IMR-90 (cell line): ENCODE data around the gene RALGAPA2. TPM values are rescaled to one million over a fixed set of nuclear protein-coding genes. Genes with fewer than 3 reads are reported as not detected.

Experiments
- ATAC-seq: fragments of 200-7000 bp; cut with Tn5 transposase; 2 replicates; pipeline ENCODE4 v1.9.1; 2020; ENCODE audit warnings: low read depth, mild to moderate bottlenecking, moderate library complexity
- BruUV-seq: library from RNA; stranded (reverse); fragments of 400-500 nt; replicated peaks from 2 replicates; lab custom pipeline; 2021; lab: Mats Ljungman, UMichigan
- CTCF ChIA-PET: fragments of 300-600 bp; formaldehyde crosslinking; extraction: SDS; loops from one replicate; lab custom pipeline; 2021; ENCODE audit warnings: antibody characterized with exemption; lab: Yijun Ruan, JAX
- POLR2A ChIA-PET: fragments of 300-600 bp; sonication (Branson Sonifier 250); formaldehyde crosslinking; loops from one replicate; lab custom pipeline; 2022; ENCODE audit warnings: antibody characterized with exemption; ENCODE audit not compliant: unreplicated experiment; lab: Charles Lee
- DNase-seq: peaks from one replicate; pipeline ENCODE4 v3.0.0; 2013
- H2AFZ ChIP-seq: replicated peaks from 2 replicates; pipeline ENCODE3; 2013; ENCODE audit warnings: low read length, mild to moderate bottlenecking; ENCODE audit not compliant: poor library complexity
- H2AK5ac ChIP-seq: 2 replicates; pipeline ENCODE4 v1.6.1; 2013; ENCODE audit warnings: low read depth, low read length, inconsistent platforms
- H2AK9ac ChIP-seq: replicated peaks from 2 replicates; pipeline ENCODE3; 2013; ENCODE audit warnings: mild to moderate bottlenecking, low read depth, low read length, moderate library complexity; ENCODE audit not compliant: poor library complexity
- H2BK120ac ChIP-seq: 2 replicates; pipeline ENCODE4 v1.6.1; 2013; ENCODE audit warnings: low read depth, low read length, inconsistent platforms
- H2BK15ac ChIP-seq: 3 replicates; pipeline ENCODE4 v1.6.1; 2013; ENCODE audit warnings: low read depth, low read length, inconsistent platforms
- H2BK20ac ChIP-seq: 2 replicates; pipeline ENCODE4 v1.6.1; 2013; ENCODE audit warnings: low read depth, mild to moderate bottlenecking, inconsistent platforms, low read length, moderate library complexity
- H2BK5ac ChIP-seq: 2 replicates; pipeline ENCODE4 v1.6.1; 2013; ENCODE audit warnings: mild to moderate bottlenecking, low read depth, low read length, inconsistent platforms; ENCODE audit not compliant: poor library complexity, severe bottlenecking
- H3K14ac ChIP-seq: replicated peaks from 2 replicates; pipeline ENCODE4 v1.6.1; 2013; ENCODE audit warnings: low read depth, low read length, inconsistent platforms
- H3K18ac ChIP-seq: 2 replicates; pipeline ENCODE4 v1.6.1; 2013; ENCODE audit warnings: low read depth, low read length, control low read depth
- H3K23ac ChIP-seq: 2 replicates; pipeline ENCODE4 v1.6.1; 2013; ENCODE audit warnings: low read depth, low read length, inconsistent platforms
- H3K27ac ChIP-seq: 2 replicates; pipeline ENCODE4 v1.5.1; 2013; ENCODE audit warnings: mild to moderate bottlenecking, control low read depth, low read length; ENCODE audit not compliant: insufficient read depth
- H3K27me3 ChIP-seq: 2 replicates; pipeline ENCODE4 v1.6.1; 2013; ENCODE audit warnings: low read length; ENCODE audit not compliant: control insufficient read depth, insufficient read depth
- H3K36me3 ChIP-seq: 2 replicates; pipeline ENCODE4 v1.6.1; 2013; ENCODE audit warnings: low read length, mixed read lengths; ENCODE audit not compliant: control insufficient read depth, insufficient read depth
- H3K4ac ChIP-seq: 2 replicates; pipeline ENCODE4 v1.6.1; 2013; ENCODE audit warnings: low read depth, low read length, inconsistent platforms
- H3K4me1 ChIP-seq: 2 replicates; pipeline ENCODE4 v1.6.1; 2013; ENCODE audit warnings: low read length, mixed read lengths; ENCODE audit not compliant: control insufficient read depth, insufficient read depth
- H3K4me2 ChIP-seq: 2 replicates; pipeline ENCODE4 v1.6.1; 2013; ENCODE audit warnings: low read depth, mild to moderate bottlenecking, control low read depth, low read length, moderate library complexity
- H3K4me3 ChIP-seq: 2 replicates; pipeline ENCODE4 v1.5.1; 2013; ENCODE audit warnings: low read depth, mild to moderate bottlenecking, control low read depth, low read length, moderate library complexity; ENCODE audit not compliant: insufficient read depth
- H3K56ac ChIP-seq: 2 replicates; pipeline ENCODE4 v1.6.1; 2013; ENCODE audit warnings: low read length, inconsistent platforms; ENCODE audit not compliant: insufficient read depth; ENCODE audit errors: extremely low read depth
- H3K79me1 ChIP-seq, 2 experiments: 2 replicates each; pipeline ENCODE4 v1.6.1; 2013; ENCODE audit warnings: low read length in 2 of 2, inconsistent platforms in 1 of 2, low read depth in 1 of 2
- H3K9ac ChIP-seq: 2 replicates; pipeline ENCODE4 v1.6.1; 2013; ENCODE audit warnings: low read depth, low read length, control low read depth
- H3K9me1 ChIP-seq: 2 replicates; pipeline ENCODE4 v1.6.1; 2013; ENCODE audit warnings: low read length, inconsistent platforms; ENCODE audit not compliant: insufficient read depth
- H3K9me3 ChIP-seq: 2 replicates; pipeline ENCODE4 v1.6.1; 2013; ENCODE audit warnings: low read length; ENCODE audit not compliant: control insufficient read depth, insufficient read depth
- H4K20me1 ChIP-seq: 2 replicates; pipeline ENCODE4 v1.6.1; 2013; ENCODE audit warnings: low read length, inconsistent platforms; ENCODE audit not compliant: insufficient read depth
- H4K5ac ChIP-seq: 2 replicates; pipeline ENCODE4 v1.6.1; 2013; ENCODE audit warnings: mild to moderate bottlenecking, low read depth, low read length, control low read depth
- H4K8ac ChIP-seq, 2 experiments: 2 replicates each; pipeline ENCODE4 v1.6.1; 2013; ENCODE audit warnings: low read depth in 2 of 2, low read length in 2 of 2, control low read depth in 1 of 2, inconsistent platforms in 1 of 2
- H4K91ac ChIP-seq: 2 replicates; pipeline ENCODE4 v1.6.1; 2013; ENCODE audit warnings: low read depth, low read length, inconsistent platforms; ENCODE audit not compliant: insufficient read depth
- BHLHE40 ChIP-seq: fragments of 150-350 bp; IDR thresholded peaks from 2 replicates; pipeline ENCODE4 v1.6.1; 2016; ENCODE audit warnings: mild to moderate bottlenecking, low read depth, low read length
- CEBPB ChIP-seq: IDR thresholded peaks from 2 replicates; pipeline ENCODE4 v1.6.1; 2012; ENCODE audit warnings: low read depth, low read length, improper control_type of control experiment
- CHD1 ChIP-seq: IDR thresholded peaks from 2 replicates; pipeline ENCODE4 v1.6.1; 2012; ENCODE audit warnings: low read depth, low read length, improper control_type of control experiment
- MAZ ChIP-seq: IDR thresholded peaks from 2 replicates; pipeline ENCODE4 v1.6.1; 2012; ENCODE audit warnings: low read depth, mild to moderate bottlenecking, low read length, improper control_type of control experiment, moderate library complexity, borderline replicate concordance
- MXI1 ChIP-seq: IDR thresholded peaks from 2 replicates; pipeline ENCODE4 v1.6.1; 2012; ENCODE audit warnings: low read depth, mild to moderate bottlenecking, low read length, moderate library complexity, borderline replicate concordance
- RFX5 ChIP-seq: IDR thresholded peaks from 2 replicates; pipeline ENCODE4 v1.8.0; 2012; ENCODE audit warnings: low read depth, mild to moderate bottlenecking, low read length, moderate library complexity
- SMC3 ChIP-seq: fragments of 150-350 bp; IDR thresholded peaks from 2 replicates; pipeline ENCODE4 v1.6.1; 2016; ENCODE audit warnings: low read depth, mild to moderate bottlenecking, antibody characterized with exemption, low read length, moderate library complexity
- WGBS, 2 experiments: methylation state at CpG; one replicate each; pipeline versions ENCODE4 v1.1.5 to v1.1.7; 2013; ENCODE audit warnings: missing lambda C conversion rate in 2 of 2; ENCODE audit not compliant: insufficient read length in 1 of 2; ENCODE audit errors: extremely low coverage in 2 of 2; 5-methylcytosine and 5-hydroxymethylcytosine counted together
- dilution Hi-C: fragments of 300-500 bp; cut with HindIII; formaldehyde crosslinking; loops from one replicate; pipeline ENCODE4 v1.14.3; 2018; ENCODE audit warnings: low sequenced_read_pairs; ENCODE audit not compliant: unreplicated experiment
- in situ Hi-C: fragments of 300-500 bp; cut with MboI; formaldehyde crosslinking; loops from 3 replicates; pipeline ENCODE4 v1.14.3; 2019; ENCODE audit warnings: low sequenced_read_pairs, inconsistent platforms, mixed read lengths
- intact Hi-C: fragments of 100-400 bp; cut with micrococcal nuclease; formaldehyde crosslinking; loops from 2 replicates; pipeline ENCODE4 v1.10.0; 2022
- polyA plus RNA-seq, 3 experiments: library from polyadenylated mRNA; depleted of rRNA; stranded (reverse); fragments of >200 nt; gene quantifications; 2 replicates each; pipeline ENCODE4 v1.2.3, GENCODE V29; 2012; ENCODE audit warnings: low replicate concordance in 1 of 3
- total RNA-seq: library from RNA; depleted of rRNA; stranded (reverse); fragments of >200 nt; gene quantifications from 2 replicates; pipeline ENCODE4 v1.2.3, GENCODE V29; 2012
- TF ChIP-seq, protein P1 (sequence below): fragments of 150-350 bp; IDR thresholded peaks from 2 replicates; pipeline ENCODE4 v1.6.1; 2016; ENCODE audit warnings: low read depth, mild to moderate bottlenecking, low read length, moderate library complexity, borderline replicate concordance
- TF ChIP-seq, protein P2 (sequence below): conservative IDR thresholded peaks from 2 replicates; pipeline ENCODE4 v1.5.1; 2012; ENCODE audit warnings: mild to moderate bottlenecking, low read depth, low read length, improper control_type of control experiment

The RALGAPA2 gene
- total and polyA plus RNA-seq, 2 of the 4 experiments (the other 2 are of a cell fraction): 1.3 to 3.9 TPM

DNA sequence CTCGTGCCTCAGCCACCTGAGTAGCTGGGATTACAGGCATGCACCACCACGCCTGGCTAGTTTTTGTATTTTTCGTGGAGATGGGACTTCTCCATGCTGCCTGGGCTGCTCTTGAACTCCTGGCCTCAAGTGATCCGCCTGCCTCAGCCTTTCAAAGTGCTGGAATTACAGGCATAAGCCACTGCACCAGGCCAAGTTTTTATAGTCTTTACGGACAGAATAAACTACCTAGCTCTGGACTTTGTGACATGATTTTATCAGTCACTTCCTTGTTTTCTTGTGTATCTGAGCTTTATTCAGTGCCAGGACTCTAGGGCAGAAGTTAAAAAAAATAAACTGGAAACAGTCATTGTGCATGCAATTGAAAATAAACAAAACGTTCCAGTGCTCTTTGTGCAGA, 46.7 kb upstream of the RALGAPA2 start:
- Histone ChIP-seq H3K36me3 (no peaks in the 10 kb centered on the region), H3K27ac (no peak overlapping the region), H4K20me1 (no peaks in the 10 kb centered on the region), H3K9ac (no peak overlapping the region), H3K56ac (no peak overlapping the region), H4K5ac (no peak overlapping the region), H2AK5ac (no peak overlapping the region), H3K14ac (no peak overlapping the region), H3K27me3 (no peaks in the 10 kb centered on the region), H3K4ac (no peak overlapping the region), H2BK15ac (no peak overlapping the region), H4K91ac (no peak overlapping the region), H3K4me2 (no peak overlapping the region), H2BK20ac (no peak overlapping the region), H4K8ac (no peak overlapping the region), H2AK9ac (no peak overlapping the region), H3K18ac (no peak overlapping the region), H3K9me3 (no peaks in the 10 kb centered on the region), H3K79me1 (no peaks in the 10 kb centered on the region), H2AFZ (no peak overlapping the region), H2BK5ac (no peak overlapping the region), H2BK120ac (no peak overlapping the region), H3K4me1 (no peaks in the 10 kb centered on the region), H3K23ac (no peak overlapping the region), H3K9me1 (no peaks in the 10 kb centered on the region), H3K4me3 (no peak overlapping the region)
- no TSS peak for BruUV-seq
- in situ Hi-C loops: no loop called here
- TF ChIP-seq MXI1 (no peak), SMC3 (no peak), CEBPB (no peak), BHLHE40 (no peak), RFX5 (no peak), CHD1 (no peak), MAZ (no peak)
- TF ChIP-seq, protein P1, sequence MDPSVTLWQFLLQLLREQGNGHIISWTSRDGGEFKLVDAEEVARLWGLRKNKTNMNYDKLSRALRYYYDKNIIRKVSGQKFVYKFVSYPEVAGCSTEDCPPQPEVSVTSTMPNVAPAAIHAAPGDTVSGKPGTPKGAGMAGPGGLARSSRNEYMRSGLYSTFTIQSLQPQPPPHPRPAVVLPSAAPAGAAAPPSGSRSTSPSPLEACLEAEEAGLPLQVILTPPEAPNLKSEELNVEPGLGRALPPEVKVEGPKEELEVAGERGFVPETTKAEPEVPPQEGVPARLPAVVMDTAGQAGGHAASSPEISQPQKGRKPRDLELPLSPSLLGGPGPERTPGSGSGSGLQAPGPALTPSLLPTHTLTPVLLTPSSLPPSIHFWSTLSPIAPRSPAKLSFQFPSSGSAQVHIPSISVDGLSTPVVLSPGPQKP: no peak
- TF ChIP-seq, protein P2, sequence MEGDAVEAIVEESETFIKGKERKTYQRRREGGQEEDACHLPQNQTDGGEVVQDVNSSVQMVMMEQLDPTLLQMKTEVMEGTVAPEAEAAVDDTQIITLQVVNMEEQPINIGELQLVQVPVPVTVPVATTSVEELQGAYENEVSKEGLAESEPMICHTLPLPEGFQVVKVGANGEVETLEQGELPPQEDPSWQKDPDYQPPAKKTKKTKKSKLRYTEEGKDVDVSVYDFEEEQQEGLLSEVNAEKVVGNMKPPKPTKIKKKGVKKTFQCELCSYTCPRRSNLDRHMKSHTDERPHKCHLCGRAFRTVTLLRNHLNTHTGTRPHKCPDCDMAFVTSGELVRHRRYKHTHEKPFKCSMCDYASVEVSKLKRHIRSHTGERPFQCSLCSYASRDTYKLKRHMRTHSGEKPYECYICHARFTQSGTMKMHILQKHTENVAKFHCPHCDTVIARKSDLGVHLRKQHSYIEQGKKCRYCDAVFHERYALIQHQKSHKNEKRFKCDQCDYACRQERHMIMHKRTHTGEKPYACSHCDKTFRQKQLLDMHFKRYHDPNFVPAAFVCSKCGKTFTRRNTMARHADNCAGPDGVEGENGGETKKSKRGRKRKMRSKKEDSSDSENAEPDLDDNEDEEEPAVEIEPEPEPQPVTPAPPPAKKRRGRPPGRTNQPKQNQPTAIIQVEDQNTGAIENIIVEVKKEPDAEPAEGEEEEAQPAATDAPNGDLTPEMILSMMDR: no peak
- dilution Hi-C loops: no loop called here
- intact Hi-C loops: no loop called here
- ATAC-seq (no peak), DNase-seq (no peak)
- POLR2A ChIA-PET: no interaction called here
- 20% methylated on average over 1 of the region's 6 CpGs; no CpG with 5 or more reads in 1 of the 2 experiments for WGBS, 2 experiments
- CTCF ChIA-PET: no interaction called here
